BJ (cell line): ENCODE data around the gene GSX1. TPM values are rescaled to one million over a fixed set of nuclear protein-coding genes. Genes with fewer than 3 reads are reported as not detected.
"Not testable (repeated sequence)": the region's sequence is repeated elsewhere in the genome, so short reads cannot be mapped to it uniquely, and the experiment has no call there.

Experiments used
- CTCF ChIA-PET: fragments of 350-600 bp; formaldehyde crosslinking; extraction: SDS; loops from one replicate; lab custom pipeline; 2021; ENCODE audit warnings: antibody characterized with exemption, inconsistent platforms; lab: Yijun Ruan, JAX
- POLR2A ChIA-PET: fragments of 300-600 bp; sonication (Branson Sonifier 250); formaldehyde crosslinking; extraction: SDS; loops from one replicate; lab custom pipeline; 2021; ENCODE audit warnings: antibody characterized with exemption; lab: Charles Lee
- DNase-seq: peaks from one replicate; pipeline ENCODE4 v3.0.0-alpha.2; 2011; ENCODE audit warnings: low read depth
- H3K27me3 ChIP-seq: 2 replicates; pipeline ENCODE4 v1.6.0; 2011; ENCODE audit warnings: low read length; ENCODE audit not compliant: control insufficient read depth, insufficient read depth
- H3K36me3 ChIP-seq: 2 replicates; pipeline ENCODE4 v1.5.1; 2011; ENCODE audit warnings: low read length; ENCODE audit not compliant: control insufficient read depth, insufficient read depth
- H3K4me3 ChIP-seq: 2 replicates; pipeline ENCODE4 v1.5.1; 2011; ENCODE audit warnings: low read depth, mild to moderate bottlenecking, control low read depth, low read length
- CTCF ChIP-seq: IDR thresholded peaks from 2 replicates; pipeline ENCODE4 v1.5.1; 2011; ENCODE audit warnings: low read depth, mild to moderate bottlenecking, control low read depth, inconsistent platforms, low read length, moderate library complexity; ENCODE audit not compliant: insufficient read depth
- polyA minus RNA-seq: library from RNA; depleted of rRNA, polyadenylated mRNA; stranded (reverse); fragments of >200 nt; gene quantifications from 2 replicates; pipeline ENCODE4 v1.2.3, GENCODE V29; 2011; rRNA and poly(A)+ RNA removed
- polyA plus RNA-seq: library from polyadenylated mRNA; depleted of rRNA; stranded (reverse); fragments of >200 nt; gene quantifications from 2 replicates; pipeline ENCODE4 v1.2.3, GENCODE V29; 2011; rRNA removed

GSX1 gene
- polyA plus RNA-seq (not detected in 2 replicates), polyA minus RNA-seq (not detected in 2 replicates)

- DNase-seq: no peak
- CTCF ChIA-PET: no interaction called here
- no peak for TF ChIP-seq CTCF
- no peak within 1 kb of the TSS for H3K4me3 ChIP-seq
- POLR2A ChIA-PET: no interaction called here
- peaks cover 75% of the 10 kb centered on the region for H3K27me3 ChIP-seq
- no peaks in the 10 kb centered on the region for H3K36me3 ChIP-seq
These were observed at the start of gene GSX1 for GRCh38 chr13:27792393-27793218. GSX1 (plus strand) TSS chr13:27792483; CDS start chr13:27792691, 208 bp downstream.

GRCh38 chr13:27744801-27745200 lies 47.5 kb upstream of the GSX1 start:
- DNase-seq: no peak
- CTCF ChIA-PET: no interaction called here
- POLR2A ChIA-PET: no interaction called here
- TF ChIP-seq CTCF: no peak
- no peaks in the 10 kb centered on the region for H3K36me3 ChIP-seq
- H3K27me3 ChIP-seq: no peaks in the 10 kb centered on the region; the same call in none of the 2 replicates
- H3K4me3 ChIP-seq: no peak overlapping the region

- Histone ChIP-seq H3K4me3 (no peak overlapping the region), H3K27me3 (no peaks in the 10 kb centered on the region; the same call in none of the 2 replicates), H3K36me3 (no peaks in the 10 kb centered on the region)
- TF ChIP-seq CTCF: no peak
- ChIA-PET CTCF (no interaction called here), POLR2A (no interaction called here)
- DNase-seq: no peak
These were observed 47.0 kb upstream of the GSX1 start for GRCh38 chr13:27745301-27745700.

- POLR2A ChIA-PET, H3K27me3 ChIP-seq, DNase-seq, H3K4me3 ChIP-seq, H3K36me3 ChIP-seq: not testable (repeated sequence)
- CTCF ChIA-PET: interaction anchor here (1.3 kb wide), 1 partner anchor 373 kb away, joined by 4 read pairs; no protein-coding TSS in a partner anchor
These were observed 44.1 kb upstream of the GSX1 start for GRCh38 chr13:27748143-27748542.

- Histone ChIP-seq H3K27me3 (no peaks in the 10 kb centered on the region; the same call in 1 of the 2 replicates), H3K36me3 (no peaks in the 10 kb centered on the region), H3K4me3 (no peak overlapping the region)
- ChIA-PET POLR2A (no interaction called here), CTCF (no interaction called here)
- no peak for TF ChIP-seq CTCF
- DNase-seq: no peak
These were observed 40.2 kb upstream of the GSX1 start for GRCh38 chr13:27751953-27752532.
